PC-9 (cell line): ENCODE results near the gene FAM20C. TPM values are rescaled to one million over a fixed set of nuclear protein-coding genes. Genes with fewer than 3 reads are reported as not detected.

Experiments used
- BruUV-seq: library from RNA; stranded (reverse); fragments of 400-500 nt; replicated peaks from 2 replicates; lab custom pipeline; 2021; lab: Mats Ljungman, UMichigan
- CTCF ChIA-PET: fragments of 300-600 bp; sonication (Branson Sonifier 250); formaldehyde crosslinking; loops from one replicate; lab custom pipeline; 2022; ENCODE audit warnings: antibody characterized with exemption; lab: Charles Lee
- POLR2A ChIA-PET: fragments of 300-600 bp; sonication (Branson Sonifier 250); formaldehyde crosslinking; loops from one replicate; lab custom pipeline; 2022; ENCODE audit warnings: antibody characterized with exemption; ENCODE audit not compliant: unreplicated experiment; lab: Charles Lee
- DNase-seq, 2 experiments: peaks; one replicate each; pipeline versions ENCODE4 v3.0.0 to v3.0.0-alpha.2; 2015 to 2022; ENCODE audit warnings: mixed read lengths in 1 of 2
- H2AFZ ChIP-seq: fragments of 200-600 bp; sonication (generic); 2 replicates; pipeline ENCODE4 v1.8.1; 2017; ENCODE audit warnings: antibody characterized with exemption
- H3F3A ChIP-seq: fragments of 200-600 bp; sonication (generic); 2 replicates; pipeline ENCODE4 v1.8.1; 2017; ENCODE audit warnings: antibody characterized with exemption, mild to moderate bottlenecking, low read depth; ENCODE audit not compliant: insufficient read depth
- H3K27ac ChIP-seq: fragments of 200-600 bp; sonication (generic); 2 replicates; pipeline ENCODE4 v1.6.1; 2016; ENCODE audit warnings: mixed run types
- H3K27me3 ChIP-seq: fragments of 200-600 bp; sonication (generic); 2 replicates; pipeline ENCODE4 v1.6.1; 2016; ENCODE audit warnings: low read depth, mixed run types; ENCODE audit not compliant: insufficient read depth
- H3K36me3 ChIP-seq: fragments of 200-600 bp; sonication (generic); 2 replicates; pipeline ENCODE4 v1.6.1; 2016; ENCODE audit warnings: low read depth, mixed run types
- H3K4me1 ChIP-seq: fragments of 200-600 bp; sonication (generic); replicated peaks from 2 replicates; pipeline ENCODE4 v1.6.1; 2016; ENCODE audit warnings: mixed run types; ENCODE audit not compliant: insufficient read depth
- H3K4me2 ChIP-seq: fragments of 200-600 bp; sonication (generic); 2 replicates; pipeline ENCODE4 v1.6.1; 2017; ENCODE audit warnings: mixed run types
- H3K4me3 ChIP-seq: fragments of 200-600 bp; sonication (generic); 2 replicates; pipeline ENCODE4 v1.6.1; 2016; ENCODE audit warnings: mixed run types
- H3K79me2 ChIP-seq: fragments of 200-600 bp; sonication (generic); 2 replicates; pipeline ENCODE4 v1.6.1; 2017; ENCODE audit warnings: low read depth, mixed run types
- H3K9me2 ChIP-seq: fragments of 200-600 bp; sonication (generic); 2 replicates; pipeline ENCODE4 v1.8.1; 2017; ENCODE audit warnings: mild to moderate bottlenecking; ENCODE audit not compliant: insufficient read depth
- H3K9me3 ChIP-seq: fragments of 200-600 bp; sonication (generic); 2 replicates; pipeline ENCODE4 v1.8.1; 2016; ENCODE audit warnings: low read depth; ENCODE audit not compliant: insufficient read depth
- H4K20me1 ChIP-seq: fragments of 200-600 bp; sonication (generic); 2 replicates; pipeline ENCODE4 v1.8.1; 2017; ENCODE audit not compliant: insufficient read depth
- EZH2 ChIP-seq: fragments of 200-600 bp; sonication (generic); IDR thresholded peaks from 2 replicates; pipeline ENCODE4 v1.8.0; 2017; ENCODE audit warnings: antibody characterized with exemption, low read depth
- intact Hi-C: fragments of 100-400 bp; cut with micrococcal nuclease; formaldehyde crosslinking; loops from one replicate; pipeline ENCODE4 v1.10.0; 2022; ENCODE audit not compliant: unreplicated experiment
- total RNA-seq: library from RNA; stranded (reverse); gene quantifications from 2 replicates; pipeline ENCODE4 v1.2.3, GENCODE V29; 2021
- TF ChIP-seq, protein P1 (sequence below): fragments of 200-600 bp; sonication (generic); conservative IDR thresholded peaks from 2 replicates; pipeline ENCODE4 v1.6.1; 2017; ENCODE audit warnings: mixed run types, antibody characterized with exemption, mild to moderate bottlenecking, moderate library complexity

The FAM20C gene
- total RNA-seq, 1 experiment from 2014 or later: 31.0 TPM

DNA sequence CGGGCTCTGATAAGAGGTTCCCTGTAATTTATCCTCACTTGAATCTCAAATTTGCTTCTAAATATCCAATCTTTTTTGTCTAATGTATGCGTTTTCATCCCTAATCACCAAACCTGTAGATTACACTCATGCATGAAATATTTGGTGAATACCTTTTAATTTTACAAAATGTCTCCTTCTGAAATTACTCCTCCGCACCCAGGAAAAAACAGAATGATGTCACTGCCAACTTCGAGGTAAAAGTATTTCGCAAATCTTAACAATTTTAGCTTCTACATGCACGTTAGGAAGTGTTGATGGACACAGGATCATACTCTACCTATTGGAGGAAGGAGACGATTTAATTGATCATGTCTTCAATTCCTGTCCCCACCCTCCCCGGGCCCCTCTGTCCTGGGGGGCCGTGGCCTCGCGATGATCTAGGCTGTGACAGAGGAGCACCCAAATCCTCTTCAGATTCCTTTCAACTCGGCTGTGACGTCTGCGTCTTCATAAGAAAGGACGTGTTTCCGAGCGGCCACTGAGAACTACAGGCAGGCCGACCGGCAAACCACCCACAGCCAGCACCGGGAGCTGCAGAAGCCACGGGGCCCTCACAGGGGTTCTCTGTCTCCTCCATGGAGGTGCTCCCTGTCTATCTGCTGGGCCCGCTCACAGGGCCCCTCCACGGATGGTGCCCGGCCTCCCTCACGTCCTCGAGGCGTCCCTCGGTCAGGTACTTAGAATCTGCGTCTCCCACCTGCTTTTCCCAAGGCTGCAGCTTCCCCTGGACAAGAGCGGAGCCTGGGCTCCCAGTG, 8.7 kb upstream of the FAM20C start:
- POLR2A ChIA-PET: interaction anchor here (0.9 kb wide), 1 partner anchor 8 kb away, joined by 6 read pairs; no protein-coding TSS in a partner anchor
- TF ChIP-seq EZH2: no peak
- Histone ChIP-seq H3K36me3 (no peaks in the 10 kb centered on the region), H3F3A (no peaks in the 10 kb centered on the region; the same call in 1 of the 2 replicates), H2AFZ (no peak overlapping the region), H3K27ac (no peak overlapping the region), H4K20me1 (no peaks in the 10 kb centered on the region), H3K4me2 (no peak overlapping the region), H3K9me3 (no peaks in the 10 kb centered on the region), H3K79me2 (no peaks in the 10 kb centered on the region), H3K27me3 (peaks cover 40% of the 10 kb centered on the region), H3K9me2 (no peaks in the 10 kb centered on the region), H3K4me1 (no peaks in the 10 kb centered on the region), H3K4me3 (no peak overlapping the region)
- CTCF ChIA-PET: no interaction called here
- no peak for DNase-seq
- intact Hi-C loops: no loop called here
- no TSS peak for BruUV-seq

DNA sequence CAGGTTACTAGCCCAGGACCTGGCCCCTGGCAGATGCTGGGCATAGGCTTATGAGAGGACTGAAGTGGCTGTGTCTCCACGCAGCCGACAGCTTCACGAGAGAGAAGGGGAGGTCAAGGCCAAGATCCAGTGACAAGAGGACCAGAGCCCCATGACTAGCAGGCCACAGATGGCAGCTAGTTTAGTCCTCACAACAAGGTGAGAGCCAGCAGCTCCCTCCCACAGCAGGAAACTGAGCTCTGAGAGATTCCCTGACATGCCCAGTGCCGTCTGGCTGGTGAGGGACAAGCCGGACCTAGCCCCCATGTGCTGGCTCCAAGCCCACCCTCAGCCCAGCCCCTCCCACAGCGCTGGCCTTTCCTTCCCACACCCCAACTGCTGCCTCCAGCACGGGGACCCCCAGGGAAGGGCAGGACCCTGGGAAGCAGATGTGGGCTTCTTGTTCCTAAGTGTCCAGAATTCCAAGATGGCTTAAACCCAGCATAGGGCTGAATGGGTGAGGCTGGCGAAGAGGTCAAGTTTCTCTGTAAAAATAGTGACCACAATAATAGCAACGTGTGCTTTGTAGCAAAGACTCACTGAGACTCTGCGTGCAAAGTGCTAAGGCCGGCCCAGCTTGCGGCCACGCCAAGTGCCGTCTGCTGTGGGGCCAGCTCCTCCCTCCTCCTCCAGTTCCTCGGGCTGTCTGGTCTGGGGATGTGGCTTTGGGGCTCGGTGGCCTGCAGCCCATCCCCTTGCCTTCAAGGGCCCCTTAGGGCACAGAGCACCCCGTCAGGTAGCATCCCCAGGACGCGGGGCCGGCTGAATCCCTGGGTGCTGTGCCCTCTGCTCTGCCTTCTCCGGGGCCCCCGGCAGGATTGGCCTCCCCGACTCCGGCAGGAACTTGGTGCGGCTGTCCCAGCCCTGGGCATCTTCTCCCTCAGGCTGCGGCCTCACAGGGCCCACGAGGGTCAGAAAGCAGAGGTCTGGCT, 7.8 kb upstream of the FAM20C start:
- Histone ChIP-seq H3K36me3 (no peaks in the 10 kb centered on the region), H3K9me2 (no peaks in the 10 kb centered on the region), H3F3A (no peaks in the 10 kb centered on the region; the same call in 1 of the 2 replicates), H3K4me3 (no peak overlapping the region), H3K4me1 (no peaks in the 10 kb centered on the region), H4K20me1 (no peaks in the 10 kb centered on the region), H3K79me2 (no peaks in the 10 kb centered on the region), H3K27ac (no peak overlapping the region), H3K27me3 (peaks cover 31% of the 10 kb centered on the region), H3K4me2 (no peak overlapping the region), H2AFZ (no peak overlapping the region), H3K9me3 (no peaks in the 10 kb centered on the region)
- no TSS peak for BruUV-seq
- DNase-seq: no peak
- intact Hi-C loops: no loop called here
- ChIA-PET CTCF (no interaction called here), POLR2A (no interaction called here)
- no peak for TF ChIP-seq EZH2
- TF ChIP-seq, protein P1, sequence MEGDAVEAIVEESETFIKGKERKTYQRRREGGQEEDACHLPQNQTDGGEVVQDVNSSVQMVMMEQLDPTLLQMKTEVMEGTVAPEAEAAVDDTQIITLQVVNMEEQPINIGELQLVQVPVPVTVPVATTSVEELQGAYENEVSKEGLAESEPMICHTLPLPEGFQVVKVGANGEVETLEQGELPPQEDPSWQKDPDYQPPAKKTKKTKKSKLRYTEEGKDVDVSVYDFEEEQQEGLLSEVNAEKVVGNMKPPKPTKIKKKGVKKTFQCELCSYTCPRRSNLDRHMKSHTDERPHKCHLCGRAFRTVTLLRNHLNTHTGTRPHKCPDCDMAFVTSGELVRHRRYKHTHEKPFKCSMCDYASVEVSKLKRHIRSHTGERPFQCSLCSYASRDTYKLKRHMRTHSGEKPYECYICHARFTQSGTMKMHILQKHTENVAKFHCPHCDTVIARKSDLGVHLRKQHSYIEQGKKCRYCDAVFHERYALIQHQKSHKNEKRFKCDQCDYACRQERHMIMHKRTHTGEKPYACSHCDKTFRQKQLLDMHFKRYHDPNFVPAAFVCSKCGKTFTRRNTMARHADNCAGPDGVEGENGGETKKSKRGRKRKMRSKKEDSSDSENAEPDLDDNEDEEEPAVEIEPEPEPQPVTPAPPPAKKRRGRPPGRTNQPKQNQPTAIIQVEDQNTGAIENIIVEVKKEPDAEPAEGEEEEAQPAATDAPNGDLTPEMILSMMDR: no peak

GRCh38 chr7:186516-187113, 5.8 kb upstream of the FAM20C start:
- intact Hi-C loops: no loop called here
- no peak for DNase-seq
- Histone ChIP-seq H4K20me1 (no peaks in the 10 kb centered on the region), H3K79me2 (no peaks in the 10 kb centered on the region), H3K4me3 (no peak overlapping the region), H3K36me3 (no peaks in the 10 kb centered on the region), H3K4me2 (no peak overlapping the region), H3K27me3 (peaks cover 12% of the 10 kb centered on the region), H3K4me1 (no peaks in the 10 kb centered on the region), H2AFZ (no peak overlapping the region), H3K27ac (no peak overlapping the region), H3F3A (peaks cover 6% of the 10 kb centered on the region; the same call in 1 of the 2 replicates), H3K9me3 (no peaks in the 10 kb centered on the region), H3K9me2 (no peaks in the 10 kb centered on the region)
- ChIA-PET POLR2A (no interaction called here), CTCF (interaction anchor here (0.6 kb wide), 1 partner anchor 1007 kb away, joined by 3 read pairs; no protein-coding TSS in a partner anchor)
- TF ChIP-seq, protein P1: no peak
- TF ChIP-seq EZH2: no peak
- BruUV-seq: no TSS peak
